SK-N-SH (cell line): Measurements from ENCODE around the gene SPATA25.

Experiments used
- CHD2 ChIP-seq: fragments of 150-350 bp; IDR thresholded peaks from 2 replicates; pipeline ENCODE4 v1.6.1; 2018; ENCODE audit warnings: low read length; ENCODE audit not compliant: partially characterized antibody
- CTCF ChIP-seq: fragments of 200-600 bp; sonication (generic); IDR thresholded peaks from 2 replicates; pipeline ENCODE4 v1.6.1; 2017; ENCODE audit warnings: antibody characterized with exemption, mild to moderate bottlenecking, moderate library complexity
- EP300 ChIP-seq, 2 experiments: IDR thresholded peaks; 2 replicates each; pipeline versions ENCODE4 v1.4.0 to v1.6.1; 2012; ENCODE audit warnings: borderline replicate concordance in 1 of 2, low read depth in 1 of 2, low read length in 1 of 2
- EZH2phosphoT487 ChIP-seq: fragments of 200-600 bp; sonication (generic); IDR thresholded peaks from 2 replicates; pipeline ENCODE4 v1.6.1; 2017; ENCODE audit warnings: low read depth, mixed run types, mild to moderate bottlenecking, antibody characterized with exemption, moderate library complexity, borderline replicate concordance
- GABPA ChIP-seq: IDR thresholded peaks from 2 replicates; pipeline ENCODE4 v1.4.0; 2012; ENCODE audit warnings: low read depth, mild to moderate bottlenecking
- NRF1 ChIP-seq: IDR thresholded peaks from 2 replicates; pipeline ENCODE4 v1.6.1; 2012; ENCODE audit warnings: low read depth, mild to moderate bottlenecking, low read length
- TAF1 ChIP-seq: IDR thresholded peaks from 2 replicates; pipeline ENCODE4 v1.6.1; 2012; ENCODE audit warnings: low read depth, mild to moderate bottlenecking, low read length, moderate library complexity, borderline replicate concordance
- ZBTB33 ChIP-seq: IDR thresholded peaks from 2 replicates; pipeline ENCODE4 v1.4.0; 2012; ENCODE audit warnings: low read depth, borderline replicate concordance

- TF ChIP-seq CTCF (no peak), EZH2phosphoT487 (no peak), NRF1 (no peak), TAF1 (no peak), ZBTB33 (no peak), CHD2 (no peak), GABPA (no peak), EP300 (IDR thresholded peaks at IDR 0.05; ENCODE audit: borderline replicate concordance in 1 of 2, low read depth in 1 of 2, low read length in 1 of 2) (no peak)
Observed at GRCh38 chr20:45926731-45927070, 39.3 kb upstream of the SPATA25 start.
